GM21367 (cell line): ENCODE data around the gene SMAD3.

Experiments
- ATAC-seq: cut with Tn5 transposase; IDR thresholded peaks from one replicate; pipeline ENCODE4 v1.9.1; 2021; ENCODE audit not compliant: unreplicated experiment

The SMAD3 gene

DNA sequence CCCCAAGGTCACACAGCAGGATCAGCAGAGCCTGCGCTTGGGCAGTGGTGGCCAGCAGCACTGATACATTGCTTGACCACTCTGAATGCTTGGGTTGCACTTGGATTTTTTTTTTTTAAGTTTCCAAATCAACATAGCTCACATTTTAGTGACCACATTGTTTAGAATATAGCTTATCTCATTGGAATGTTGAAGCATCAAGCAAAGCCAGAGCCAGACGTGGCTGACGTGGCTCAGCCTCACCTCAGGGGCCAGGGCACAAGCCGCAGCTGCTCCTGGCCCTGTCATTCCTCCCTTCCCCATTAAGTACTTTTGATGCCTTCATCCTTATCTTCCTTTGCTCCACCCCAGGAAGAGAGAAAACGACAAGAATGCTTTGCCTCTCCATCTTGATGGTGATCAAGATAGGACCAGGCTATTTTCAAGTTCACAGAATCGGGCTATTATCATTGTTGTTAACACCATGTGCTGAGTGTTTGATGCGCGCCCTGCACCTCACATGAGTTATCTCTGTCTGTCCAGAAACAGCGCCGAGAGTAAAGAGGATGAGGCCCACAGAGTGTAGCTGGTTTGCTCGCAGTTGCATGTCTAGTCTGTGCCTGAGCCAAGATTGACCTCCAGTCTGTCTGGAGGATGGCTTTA, 113.3 kb downstream of the SMAD3 start:
- no peak for ATAC-seq

DNA sequence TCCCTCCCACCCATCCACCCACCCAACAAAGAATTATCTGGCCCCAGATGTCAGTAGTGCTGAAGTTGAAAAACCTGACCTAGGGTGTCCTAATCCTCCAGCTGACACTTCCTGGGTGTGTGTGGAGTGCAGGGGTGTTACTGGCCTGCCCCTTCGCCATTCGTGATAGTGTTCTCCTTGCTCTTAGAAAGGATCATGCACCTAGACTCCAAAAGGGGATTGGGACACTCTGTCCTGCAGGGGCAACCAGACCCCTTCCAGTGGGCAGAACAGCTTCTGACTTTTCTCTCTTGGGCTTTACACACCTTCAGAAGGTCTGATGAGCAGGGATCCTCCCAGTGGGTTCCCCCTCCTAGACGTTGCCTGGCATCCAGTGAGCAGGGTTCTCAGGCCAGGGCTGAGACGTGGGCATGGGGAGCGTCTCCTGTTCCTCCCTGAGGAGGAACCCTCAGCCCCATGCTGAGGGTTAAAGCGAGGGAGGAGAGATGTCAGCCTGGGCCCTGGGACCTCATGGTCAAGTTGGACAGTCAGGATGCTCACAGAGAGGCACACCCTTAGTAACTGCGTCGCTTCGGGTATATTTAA, 114.1 kb downstream of the SMAD3 start:
- ATAC-seq: no peak

DNA sequence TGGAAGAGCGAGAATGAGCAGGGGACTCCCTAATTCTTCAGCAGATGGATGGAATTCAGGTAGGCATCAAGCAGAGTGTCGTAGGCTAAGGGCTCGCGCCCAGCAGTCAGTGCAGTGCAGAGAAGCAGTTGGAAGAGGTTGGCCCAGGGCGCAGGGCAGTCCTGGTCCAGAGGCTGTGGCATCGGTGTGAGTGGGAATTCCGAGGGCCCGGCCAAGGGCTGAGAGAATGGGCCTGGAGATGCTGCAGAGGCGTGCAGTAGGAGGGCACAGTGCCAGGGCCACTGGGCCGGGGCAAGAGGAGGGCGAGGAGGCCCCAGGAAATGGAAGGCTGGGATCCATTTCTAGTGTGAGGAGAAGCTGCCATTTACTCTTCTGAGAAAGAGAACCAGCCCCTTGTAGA, 114.6 kb downstream of the SMAD3 start:
- ATAC-seq: no peak

DNA sequence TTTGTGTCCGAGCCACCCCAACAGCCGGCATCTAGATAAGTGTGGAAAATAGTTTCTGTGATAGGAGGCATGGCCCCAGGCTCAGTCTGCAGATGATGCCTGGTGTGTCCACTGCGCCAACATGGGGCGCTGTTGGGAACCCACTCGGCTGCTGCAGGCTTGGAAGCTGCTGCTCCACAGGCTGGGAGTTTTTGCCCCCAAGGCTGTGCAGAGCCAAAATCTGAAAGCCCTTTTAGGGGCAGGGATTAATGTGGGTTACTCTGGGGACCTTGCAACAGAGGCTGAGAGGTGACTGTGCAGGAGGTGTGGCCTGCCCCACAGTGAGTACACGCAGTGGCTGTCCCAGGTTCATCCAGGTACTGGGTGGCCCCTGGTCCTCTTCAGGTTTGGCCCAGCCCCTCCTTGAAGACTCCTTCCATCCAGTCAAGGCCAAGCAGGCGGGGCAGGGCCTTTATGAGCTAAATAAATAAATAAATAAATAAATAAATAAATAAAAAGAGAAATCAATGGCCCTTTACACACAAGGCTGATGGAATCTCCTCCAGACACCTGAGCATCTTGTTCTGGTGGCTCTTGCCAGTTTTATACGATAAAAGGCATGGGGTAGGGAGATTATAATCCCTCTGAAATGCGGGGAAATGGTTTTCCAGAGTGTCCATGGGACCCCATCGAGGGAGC, 115.3 kb downstream of the SMAD3 start:
- ATAC-seq: no peak

DNA sequence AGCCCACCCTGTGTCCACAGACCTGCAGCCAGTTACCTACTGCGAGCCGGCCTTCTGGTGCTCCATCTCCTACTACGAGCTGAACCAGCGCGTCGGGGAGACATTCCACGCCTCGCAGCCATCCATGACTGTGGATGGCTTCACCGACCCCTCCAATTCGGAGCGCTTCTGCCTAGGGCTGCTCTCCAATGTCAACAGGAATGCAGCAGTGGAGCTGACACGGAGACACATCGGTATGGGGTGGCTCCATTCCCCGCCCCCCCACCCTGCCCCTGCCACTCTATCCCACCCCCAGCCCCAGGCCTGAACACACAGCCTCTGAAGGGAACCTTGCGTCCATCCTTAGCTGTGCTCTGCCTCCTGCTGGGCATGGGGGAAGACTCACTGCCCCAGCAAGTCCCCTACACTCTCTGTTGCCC, 115.8 kb downstream of the SMAD3 start:
- ATAC-seq: no peak

DNA sequence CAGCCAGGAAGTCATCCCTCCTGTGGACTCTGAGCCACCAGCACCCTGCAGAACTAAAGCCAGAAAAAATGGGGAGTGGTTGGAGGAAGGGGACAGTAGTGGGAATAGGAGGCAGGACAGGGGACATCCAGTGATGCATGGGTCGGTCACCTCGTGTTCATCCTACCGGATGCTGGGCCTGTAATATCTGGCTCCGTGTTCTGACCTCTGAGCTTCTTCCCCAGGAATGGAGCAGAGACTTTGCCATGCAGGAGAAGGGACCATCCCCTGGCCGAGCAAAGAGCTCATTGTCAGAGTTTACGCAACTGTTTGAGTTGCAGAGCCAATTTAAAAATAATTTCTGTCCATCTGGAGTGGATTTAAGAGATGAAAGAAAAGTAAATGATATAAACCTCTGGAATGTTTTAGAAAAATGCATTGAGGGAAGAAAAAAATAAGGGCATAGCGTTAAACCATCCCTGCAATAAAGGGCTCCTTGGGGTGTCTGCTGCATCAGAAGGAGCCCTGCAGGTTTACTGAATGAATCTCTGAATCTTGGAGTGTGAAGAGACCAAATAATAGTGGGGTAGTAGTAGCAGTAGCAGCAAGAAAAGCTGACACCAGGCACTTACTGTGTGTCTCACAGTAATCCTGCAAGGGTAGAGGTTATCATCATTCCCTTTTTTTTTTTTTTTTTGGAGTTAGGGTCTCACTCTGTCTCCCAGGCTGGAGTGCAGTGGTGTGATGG, 118.2 kb downstream of the SMAD3 start:
- ATAC-seq: no peak

DNA sequence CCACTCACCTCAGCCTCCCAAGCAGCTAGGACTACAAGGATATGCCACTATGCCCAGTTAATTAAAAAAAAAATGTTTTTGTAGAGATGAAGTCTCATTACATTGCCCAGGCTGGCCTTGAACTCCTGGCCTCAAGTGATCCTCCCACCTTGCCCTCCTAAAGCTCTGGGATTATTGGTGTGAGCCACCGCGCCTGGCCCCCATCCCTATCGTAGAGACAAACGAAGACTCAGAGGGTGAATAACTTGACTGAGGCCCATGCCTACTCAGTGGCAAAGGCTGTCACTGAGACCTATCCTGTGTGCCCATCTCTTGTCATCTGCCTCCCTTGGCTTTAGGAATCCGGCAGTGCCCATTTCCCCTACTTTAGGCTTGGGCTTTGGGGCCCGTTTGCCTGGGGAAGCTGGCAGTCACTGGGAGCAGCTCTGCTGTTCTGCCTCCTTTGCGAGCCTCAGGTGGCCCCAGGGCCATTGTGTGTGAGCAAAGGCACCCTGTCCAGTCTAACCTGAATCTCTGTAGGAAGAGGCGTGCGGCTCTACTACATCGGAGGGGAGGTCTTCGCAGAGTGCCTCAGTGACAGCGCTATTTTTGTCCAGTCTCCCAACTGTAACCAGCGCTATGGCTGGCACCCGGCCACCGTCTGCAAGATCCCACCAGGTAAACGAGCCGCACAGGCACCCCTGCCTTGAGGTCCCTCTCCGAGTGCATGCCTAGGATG, 119.0 kb downstream of the SMAD3 start:
- no peak for ATAC-seq

DNA sequence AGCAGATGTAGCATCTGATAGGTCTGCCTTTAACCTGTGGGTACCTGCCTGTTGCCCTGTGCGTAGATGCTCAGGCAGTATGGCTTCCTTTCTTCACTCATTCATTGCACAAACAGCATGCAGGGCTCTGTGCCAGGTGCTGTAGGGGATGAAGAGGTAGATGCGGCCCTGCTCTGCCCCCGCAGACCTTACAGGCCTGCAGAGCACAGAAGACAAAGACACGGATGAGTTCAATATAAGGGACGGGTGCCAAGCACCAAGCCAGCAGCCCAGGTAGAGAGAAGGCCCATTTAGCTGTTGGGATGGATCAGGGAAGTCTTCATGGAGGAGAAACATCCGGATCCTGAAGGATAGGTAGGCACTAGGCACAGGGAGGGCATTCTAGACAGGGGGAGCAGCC, 119.6 kb downstream of the SMAD3 start:
- ATAC-seq: no peak

DNA sequence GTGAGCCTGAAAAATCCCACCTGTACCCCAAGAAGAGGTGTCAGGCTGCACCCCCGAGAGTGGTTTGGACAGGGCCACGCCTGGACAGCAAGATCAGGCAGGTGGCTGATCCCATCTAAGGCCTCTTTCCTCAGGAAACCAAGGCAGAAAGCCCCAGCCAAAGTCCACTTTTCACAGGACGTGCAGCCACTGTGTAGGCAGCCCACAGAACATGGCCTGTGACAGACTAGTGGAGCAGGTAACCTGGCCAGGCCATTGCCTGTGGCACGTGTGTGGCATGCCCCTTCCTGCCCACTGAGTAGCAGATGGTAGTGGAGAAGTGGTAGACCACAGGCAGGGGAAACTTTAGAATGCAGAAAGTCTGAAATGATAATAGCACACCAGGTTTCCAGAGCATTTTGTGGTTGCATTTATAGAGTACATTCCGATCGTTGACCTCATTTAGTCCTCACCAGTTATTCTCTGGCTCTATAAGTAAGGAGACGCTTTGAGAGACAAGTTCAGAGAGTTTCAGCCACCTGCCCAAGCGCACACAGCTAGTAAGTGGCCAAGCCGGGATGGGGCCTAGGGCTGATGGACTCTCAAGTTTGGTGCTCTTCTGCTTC, 120.3 kb downstream of the SMAD3 start:
- no peak for ATAC-seq

DNA sequence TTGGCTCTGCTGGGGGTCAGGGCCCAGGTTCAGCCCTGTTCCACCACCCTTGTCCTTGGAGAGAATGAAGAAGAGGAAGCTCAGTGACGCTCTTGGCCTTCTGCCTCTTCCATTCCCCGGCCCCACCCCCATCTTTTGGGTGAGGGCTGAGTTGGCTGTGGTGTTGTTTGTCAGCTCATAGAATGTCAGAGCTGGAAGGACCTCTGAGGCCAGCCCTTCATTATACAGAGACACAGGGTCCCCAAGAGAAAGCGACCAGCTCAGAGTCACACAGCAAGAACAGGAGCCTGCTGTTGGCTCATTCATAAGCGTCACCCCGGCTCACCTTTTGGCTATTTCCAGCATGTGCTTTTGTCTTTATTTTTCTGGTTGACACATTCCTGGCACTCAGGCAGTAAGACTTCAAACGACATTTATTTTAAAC, 120.8 kb downstream of the SMAD3 start:
- ATAC-seq: no peak

DNA sequence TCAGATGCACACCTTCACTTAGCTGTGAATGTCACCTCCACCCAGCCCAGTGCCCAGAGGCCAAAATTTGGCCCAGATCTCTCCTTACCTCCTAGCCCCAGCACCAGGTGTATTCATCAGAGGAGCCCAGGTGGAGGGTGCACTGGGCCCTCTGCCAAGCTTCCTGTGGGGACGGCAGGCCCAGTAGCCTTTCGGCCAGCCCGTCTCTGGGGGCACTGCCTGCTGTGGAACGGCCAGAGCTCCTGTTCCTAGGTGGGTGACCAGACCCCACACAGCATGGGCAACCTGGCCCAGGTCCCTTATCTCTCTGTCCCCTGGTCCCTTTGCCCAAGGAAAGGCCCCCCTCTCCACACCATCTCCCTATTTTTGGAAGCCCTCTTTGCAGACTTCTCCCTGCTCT, 121.3 kb downstream of the SMAD3 start:
- ATAC-seq: no peak

DNA sequence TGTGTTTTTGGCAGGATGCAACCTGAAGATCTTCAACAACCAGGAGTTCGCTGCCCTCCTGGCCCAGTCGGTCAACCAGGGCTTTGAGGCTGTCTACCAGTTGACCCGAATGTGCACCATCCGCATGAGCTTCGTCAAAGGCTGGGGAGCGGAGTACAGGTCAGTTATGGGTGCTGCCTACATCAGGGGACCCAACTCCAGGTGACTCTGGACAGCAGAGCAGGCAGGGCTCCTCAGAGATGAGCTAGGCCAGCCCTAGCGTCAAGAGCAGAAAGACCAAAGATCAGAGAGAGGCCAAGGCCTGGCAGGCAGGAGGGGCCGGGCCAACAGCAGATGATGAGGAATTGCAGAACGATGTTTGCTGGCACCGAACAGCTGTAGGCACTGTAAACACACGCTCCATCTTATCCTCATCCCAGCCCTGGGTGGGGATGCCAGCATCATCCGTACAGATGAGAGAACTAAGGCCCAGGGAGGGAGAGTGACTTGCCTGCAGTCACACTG, 122.0 kb downstream of the SMAD3 start:
- ATAC-seq: no peak

DNA sequence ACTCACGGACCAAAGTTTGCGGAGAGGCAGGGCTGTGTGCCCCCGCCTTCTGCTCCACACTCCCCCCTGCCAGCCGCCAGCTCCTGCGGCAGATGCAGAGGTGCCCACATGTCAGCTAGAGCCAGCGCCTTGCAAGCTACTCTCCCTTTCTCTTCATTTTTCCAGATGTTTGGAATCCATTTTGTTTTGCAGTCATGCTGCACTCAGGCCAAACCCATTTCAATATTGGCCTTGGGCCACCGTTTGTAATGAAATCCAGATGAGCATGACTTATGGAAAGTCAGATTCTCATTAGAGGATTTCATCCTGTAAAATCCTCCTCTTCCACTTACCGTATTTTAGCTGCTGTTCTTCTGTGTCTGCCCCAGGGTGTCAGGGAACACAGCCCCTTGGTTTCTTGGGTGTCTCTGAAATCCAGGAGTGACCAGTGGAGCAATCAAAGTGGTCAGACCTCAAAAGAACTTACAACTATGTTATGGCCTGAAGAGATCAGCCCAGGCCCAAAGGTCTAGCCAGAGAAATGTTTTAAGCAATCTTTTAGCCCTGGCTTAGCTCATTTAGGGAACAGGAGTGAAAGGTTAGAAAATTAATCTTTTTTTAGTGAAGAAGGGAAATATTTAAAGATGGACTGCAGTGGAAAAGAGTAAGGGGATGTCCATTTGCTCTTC, 123.3 kb downstream of the SMAD3 start:
- no peak for ATAC-seq

DNA sequence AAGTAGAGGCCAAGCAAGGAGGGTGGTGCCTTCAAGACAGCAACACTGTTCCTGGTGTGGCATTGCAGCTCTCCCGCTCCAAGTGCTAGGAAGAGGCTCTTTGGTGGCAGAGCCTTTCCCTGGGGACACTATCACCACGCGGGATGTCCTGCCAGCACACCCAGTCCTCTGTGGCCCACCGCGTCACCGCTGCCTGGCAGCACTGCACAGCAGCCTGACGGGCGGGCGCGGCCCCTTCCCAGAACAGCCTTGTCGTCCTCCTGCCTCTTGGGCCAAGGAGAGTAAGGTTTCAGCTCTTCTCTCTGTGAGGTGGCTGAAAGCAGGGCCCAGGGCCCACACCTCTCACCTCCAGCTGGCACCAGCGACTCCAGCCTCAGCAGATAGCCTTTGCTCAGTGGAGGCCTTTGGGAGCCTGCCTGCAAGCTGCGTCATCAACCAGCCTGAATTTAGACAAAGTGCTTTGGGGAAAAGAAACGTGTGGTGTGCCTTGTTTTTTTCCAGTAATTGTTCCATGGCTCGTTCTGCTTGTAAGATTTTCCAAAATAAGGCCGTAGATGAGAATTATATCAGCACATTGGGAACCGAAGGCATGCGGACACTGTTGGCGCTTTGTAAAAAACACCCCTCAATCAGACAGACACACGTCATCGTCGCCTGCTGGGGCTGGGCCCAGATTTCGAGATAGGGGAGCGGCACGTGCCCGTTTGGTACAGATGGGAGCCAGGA, 124.1 kb downstream of the SMAD3 start:
- no peak for ATAC-seq

DNA sequence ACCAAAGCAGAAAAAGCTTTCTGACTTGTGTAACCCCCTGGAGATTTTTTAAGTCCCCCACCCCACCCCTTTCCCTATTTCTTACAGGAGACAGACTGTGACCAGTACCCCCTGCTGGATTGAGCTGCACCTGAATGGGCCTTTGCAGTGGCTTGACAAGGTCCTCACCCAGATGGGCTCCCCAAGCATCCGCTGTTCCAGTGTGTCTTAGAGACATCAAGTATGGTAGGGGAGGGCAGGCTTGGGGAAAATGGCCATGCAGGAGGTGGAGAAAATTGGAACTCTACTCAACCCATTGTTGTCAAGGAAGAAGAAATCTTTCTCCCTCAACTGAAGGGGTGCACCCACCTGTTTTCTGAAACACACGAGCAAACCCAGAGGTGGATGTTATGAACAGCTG, 124.9 kb downstream of the SMAD3 start:
- no peak for ATAC-seq

DNA sequence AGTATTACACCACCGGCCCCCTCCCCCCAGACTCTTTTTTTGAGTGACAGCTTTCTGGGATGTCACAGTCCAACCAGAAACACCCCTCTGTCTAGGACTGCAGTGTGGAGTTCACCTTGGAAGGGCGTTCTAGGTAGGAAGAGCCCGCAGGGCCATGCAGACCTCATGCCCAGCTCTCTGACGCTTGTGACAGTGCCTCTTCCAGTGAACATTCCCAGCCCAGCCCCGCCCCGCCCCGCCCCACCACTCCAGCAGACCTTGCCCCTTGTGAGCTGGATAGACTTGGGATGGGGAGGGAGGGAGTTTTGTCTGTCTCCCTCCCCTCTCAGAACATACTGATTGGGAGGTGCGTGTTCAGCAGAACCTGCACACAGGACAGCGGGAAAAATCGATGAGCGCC, 125.4 kb downstream of the SMAD3 start:
- ATAC-seq: no peak

DNA sequence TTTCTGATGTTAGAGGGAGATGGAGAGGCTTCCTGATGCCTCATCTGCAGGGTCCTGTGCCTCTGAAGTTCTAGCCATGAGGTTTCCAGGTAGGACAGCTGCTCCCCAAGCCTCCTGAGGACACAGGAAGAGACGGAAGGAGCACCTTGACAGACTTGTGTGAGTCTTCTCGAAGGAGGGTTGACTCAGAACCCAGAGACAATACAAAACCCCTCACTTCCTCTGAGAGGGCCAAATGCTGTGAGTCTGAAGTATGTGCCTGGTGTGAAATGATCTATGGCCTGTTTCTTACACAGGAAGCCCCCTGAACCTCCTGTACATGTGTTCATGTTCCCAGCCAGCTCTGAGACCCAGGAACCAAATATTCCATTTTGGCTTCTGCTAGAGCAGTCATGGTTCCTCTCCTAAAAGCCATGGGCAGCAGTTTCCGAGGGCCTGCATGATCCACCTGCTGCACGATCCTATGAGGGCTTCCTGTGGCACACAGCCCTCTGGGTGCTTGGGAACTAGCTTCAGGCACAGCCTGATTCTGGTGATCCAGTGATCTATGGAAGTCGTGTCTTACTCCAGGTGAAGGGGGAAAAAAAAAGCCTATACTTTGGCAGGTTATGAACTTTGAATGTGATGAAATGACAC, 126.9 kb downstream of the SMAD3 start:
- ATAC-seq: no peak

DNA sequence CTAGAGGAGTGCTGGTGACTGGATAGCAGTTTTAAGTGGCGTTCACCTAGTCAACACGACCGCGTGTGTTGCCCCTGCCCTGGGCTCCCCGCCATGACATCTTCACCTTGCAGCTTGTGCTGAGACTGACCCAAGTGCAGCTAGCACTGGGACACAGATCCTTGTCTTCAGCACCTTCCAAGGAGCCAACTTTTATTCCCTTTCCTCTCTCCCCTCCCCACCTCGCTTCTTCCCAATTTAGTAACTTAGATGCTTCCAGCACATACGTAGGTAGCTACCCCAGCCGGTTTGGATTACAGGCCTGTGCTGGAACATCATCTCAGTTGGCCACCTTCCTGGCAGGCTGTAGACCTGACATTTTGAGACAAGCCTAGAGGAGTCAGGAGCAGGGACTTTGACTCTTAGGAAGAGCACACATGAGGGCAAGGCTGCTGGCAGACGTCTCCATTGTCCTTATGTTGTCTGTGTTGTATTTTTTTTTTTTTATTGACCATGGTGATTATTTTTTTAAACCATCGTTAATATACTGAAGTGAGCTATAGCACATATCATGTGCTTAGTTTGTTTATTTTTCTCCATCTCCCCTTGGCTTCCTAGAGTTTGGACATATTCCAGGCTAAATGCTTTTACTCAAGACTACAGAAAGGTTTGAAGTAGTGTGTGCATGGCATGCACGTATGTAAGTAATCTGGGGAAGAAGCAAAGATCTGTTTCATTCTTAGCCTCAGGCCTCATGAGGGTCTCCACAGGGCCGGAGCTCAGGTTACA, 128.0 kb downstream of the SMAD3 start:
- no peak for ATAC-seq
